NCI-H128 (cell line): ENCODE measurements around the gene MACROD2.

Experiments used
- DNase-seq: peaks from one replicate; lab custom pipeline; 2025; ENCODE audit not compliant: unreplicated experiment; lab: John Stamatoyannopoulos, UW

The MACROD2 gene

DNA sequence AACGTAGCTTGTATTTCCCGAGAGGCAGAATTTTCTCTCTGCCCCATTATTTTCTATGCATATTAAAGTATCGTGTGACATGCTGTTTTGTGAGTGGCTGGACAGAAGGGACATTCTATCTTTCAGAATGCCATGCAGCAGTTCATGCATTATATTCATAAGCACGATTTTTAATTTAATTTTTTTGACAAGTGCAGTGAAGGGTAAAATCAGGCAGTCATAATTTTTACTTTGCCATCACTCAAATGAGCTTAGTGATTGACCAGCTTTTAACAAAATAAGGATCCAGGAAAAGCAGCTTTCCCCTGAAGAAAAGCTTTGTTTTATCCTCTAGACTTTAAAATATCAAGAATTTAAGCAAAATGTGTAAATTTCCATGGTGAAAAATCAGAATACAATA is 1904.7 kb downstream of the MACROD2 start:
- no peak for DNase-seq

DNA sequence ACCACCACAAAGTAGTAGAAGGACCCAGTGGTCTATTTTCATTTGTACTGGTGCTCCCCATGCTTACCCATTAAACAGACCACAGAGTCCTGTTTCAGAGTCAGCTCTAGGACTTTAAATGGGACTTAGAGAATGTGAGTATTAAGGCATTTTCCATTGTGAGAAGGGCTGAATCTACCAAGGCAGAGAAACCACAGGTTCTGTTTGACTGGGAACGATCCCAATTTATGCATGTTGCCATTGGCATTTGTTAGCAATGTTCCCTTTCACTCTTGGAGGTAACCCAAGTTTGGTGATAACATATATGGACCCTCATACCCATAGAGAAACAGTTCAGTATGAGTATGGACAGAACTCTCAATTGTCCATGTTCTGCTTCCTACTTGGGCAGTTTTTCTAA is 1905.1 kb downstream of the MACROD2 start:
- no peak for DNase-seq

DNA sequence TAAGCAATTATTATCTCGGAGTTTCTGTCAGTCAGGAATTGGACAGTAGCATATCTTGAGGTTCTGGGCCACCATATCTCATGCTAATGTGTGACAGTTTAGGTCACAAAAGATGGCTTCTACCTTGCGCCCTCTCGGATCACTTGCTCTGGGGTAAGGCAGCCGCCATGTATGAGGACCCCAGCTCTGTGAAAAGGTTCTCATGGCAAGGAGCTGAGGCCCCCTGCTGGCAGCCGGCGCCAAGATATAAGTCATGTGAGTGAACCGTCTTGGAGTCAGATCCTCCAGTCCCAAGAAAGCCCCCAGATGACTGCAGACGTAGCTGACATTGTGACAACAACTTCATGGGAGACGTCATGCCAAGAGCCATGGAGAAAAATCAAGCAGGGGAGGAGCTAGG is 1907.2 kb downstream of the MACROD2 start:
- DNase-seq: no peak

DNA sequence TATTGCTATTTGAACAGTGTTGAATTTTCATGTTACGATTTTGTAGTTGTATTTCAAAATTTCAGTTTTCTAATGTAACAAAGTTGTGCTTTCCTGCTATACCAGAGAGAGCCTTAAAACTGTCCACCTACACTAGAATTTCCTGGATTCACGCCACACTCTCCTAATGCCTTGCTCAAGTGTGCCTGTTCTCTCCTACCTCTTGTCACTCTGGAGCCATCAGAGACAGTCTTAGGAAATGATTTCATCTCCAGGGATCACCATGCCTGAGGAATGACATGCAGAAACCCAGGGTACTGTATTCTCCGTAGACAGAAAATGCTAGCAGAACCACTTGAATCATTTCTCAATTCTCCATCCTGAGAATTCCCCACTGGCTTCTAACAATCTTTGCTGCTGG is 1910.3 kb downstream of the MACROD2 start:
- DNase-seq: no peak

DNA sequence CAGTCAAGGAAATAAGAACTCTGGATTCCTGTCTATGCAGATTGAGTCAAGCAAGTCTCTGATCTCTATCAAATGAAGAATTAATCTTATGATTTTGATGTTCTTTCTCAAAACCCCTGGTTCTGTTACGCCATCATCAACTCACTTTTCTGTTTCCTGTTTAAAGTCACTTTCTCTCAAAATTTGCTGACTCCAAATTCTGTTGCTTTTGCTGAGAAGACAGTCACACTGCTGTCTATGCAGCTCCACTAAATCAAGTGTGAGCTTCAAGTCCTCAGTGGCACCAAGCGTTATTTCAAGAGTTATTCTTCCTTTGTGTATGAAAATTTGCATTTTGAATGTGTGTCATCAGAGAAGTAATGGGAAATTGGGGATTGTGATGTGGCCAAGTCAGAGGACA is 1914.7 kb downstream of the MACROD2 start:
- DNase-seq: no peak

DNA sequence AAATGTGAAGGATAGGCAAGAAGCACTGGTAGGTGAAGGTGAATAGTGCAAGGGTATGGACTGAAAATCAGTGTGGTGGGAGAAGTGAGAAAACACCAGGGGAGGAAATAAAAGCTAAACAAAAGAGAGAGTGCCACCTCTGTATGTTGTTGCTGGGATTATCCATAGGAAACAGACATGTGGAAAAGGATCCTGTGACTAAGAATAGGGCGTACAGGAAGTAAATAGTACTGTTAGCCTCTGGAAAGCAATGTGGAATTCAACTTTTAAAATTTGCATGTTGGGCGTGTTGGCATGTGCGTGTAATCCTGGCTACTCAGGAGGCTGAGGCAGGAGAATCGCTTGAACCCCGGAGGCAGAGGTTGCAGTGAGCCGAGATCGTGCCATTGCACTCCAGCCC is 1916.3 kb downstream of the MACROD2 start:
- no peak for DNase-seq

DNA sequence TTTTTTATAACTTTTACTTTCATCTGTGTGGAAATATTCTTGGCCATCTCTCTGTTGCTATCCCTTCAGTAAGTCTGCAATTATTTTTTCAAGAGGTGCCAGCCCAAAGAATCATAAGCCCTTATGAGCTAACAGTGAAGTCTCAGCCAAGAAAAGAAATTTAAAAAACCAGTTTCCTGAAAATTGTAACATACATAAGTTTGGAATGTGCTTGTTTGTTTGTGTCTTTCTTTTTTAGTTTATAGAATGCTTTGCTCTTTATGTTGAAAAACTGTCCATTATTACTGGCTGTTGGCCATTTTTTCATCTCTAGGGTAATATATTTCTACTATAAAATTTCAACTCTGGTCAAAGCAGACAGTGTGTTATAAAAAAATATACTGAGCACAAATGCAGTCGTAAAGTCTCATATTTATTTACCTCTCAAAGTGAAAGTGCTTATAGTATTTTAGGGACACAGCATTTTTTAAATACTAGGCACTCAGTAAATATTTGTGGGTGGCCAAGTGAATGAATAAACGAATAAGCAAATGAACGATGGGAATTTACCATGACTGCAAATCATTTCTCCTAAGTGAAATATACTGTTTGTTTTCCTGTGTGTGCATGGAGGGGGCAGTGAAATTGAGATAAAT is 1918.2 kb downstream of the MACROD2 start:
- DNase-seq: no peak

DNA sequence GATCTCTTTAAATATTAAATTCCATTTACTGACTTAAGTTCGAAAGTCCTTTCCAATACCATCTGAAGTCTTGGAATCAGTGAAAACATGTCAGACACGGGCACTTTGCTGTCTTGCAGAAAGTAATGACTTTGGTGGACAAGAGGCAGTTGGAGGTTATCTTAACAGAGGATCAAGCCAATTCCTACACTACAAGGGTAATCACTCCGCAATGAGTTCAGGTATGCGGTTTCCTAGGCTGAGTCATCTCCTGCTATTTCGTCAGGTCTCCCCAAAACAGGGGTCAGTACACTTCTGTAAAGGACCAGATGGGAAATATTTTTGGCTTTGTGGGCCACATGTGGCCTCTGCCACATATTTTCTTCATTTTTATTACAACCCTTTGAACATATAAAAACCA is 1921.3 kb downstream of the MACROD2 start:
- no peak for DNase-seq

DNA sequence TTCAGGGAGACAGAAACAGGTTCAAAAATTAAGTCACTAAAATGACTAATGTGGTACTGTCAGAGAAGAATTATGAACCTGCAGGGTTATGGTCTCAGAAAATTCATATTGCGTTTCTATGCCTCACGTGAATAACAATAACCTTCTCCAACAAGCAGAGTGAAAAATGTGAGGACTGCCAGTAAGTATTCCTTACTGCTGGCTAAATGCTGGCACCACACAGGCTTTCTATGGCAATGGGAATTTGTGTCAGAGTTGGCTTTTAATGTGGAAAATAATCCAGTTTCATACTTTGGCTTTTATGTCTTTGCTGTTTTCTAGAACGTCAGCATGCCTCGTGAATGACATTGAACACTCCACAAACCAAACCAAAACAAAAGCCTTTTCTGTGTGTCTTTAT is 1922.0 kb downstream of the MACROD2 start:
- no peak for DNase-seq

DNA sequence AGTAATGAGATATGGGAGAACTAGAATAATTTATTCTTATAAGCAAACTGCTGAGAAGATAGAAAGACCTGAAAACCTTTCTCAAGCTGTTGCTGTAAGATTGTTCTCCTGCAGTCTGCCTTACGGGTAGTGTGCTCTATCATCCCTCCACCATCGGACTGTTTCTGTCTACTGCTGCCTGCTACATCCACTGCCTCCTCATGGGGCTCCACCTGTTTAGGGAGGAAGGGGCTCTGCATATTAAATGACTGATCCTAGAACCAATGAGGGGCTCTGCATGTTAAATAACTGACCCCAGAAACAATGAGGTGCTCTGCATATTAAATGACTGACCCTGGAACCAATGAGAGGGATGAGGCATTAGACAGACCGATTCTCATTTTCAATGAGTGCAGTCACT is 1923.3 kb downstream of the MACROD2 start:
- no peak for DNase-seq

DNA sequence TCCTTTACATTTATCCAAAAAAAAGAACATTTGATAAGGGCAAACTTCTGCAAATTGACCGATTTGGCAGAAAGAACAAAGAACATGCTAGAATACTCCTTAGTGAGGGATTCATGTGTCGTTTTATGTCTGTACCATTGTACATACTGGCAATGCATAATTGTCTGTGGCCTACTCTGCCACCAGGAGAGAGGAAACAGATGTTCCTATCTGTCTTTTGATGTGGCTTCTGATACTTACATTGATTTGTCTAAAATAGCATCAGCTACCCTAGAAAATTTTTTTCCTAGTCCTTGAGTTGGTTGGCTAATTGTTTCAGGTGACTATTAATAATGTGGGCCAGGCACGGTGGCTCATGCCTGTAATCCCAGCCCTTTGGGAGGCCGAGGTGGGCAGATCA is 1923.8 kb downstream of the MACROD2 start:
- no peak for DNase-seq

DNA sequence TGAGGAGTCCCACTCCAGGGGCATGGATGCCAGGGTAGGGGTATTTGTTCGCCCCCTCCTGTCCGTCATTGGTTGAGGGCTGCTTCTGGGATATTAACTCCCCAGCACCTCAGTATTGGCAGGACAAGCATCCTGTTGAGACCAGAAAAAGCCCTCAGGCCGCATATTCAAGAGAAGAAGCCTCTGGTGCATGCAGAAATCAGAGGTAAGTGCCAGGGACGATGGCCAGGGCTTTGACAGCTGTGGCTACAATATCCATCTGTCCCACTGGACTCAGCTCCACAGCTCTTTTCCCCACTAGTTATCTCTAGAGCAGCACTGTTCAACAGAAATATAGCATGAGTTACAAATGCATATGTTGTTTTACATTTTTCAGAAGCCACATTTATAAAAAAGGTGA is 1926.6 kb downstream of the MACROD2 start:
- DNase-seq: no peak

DNA sequence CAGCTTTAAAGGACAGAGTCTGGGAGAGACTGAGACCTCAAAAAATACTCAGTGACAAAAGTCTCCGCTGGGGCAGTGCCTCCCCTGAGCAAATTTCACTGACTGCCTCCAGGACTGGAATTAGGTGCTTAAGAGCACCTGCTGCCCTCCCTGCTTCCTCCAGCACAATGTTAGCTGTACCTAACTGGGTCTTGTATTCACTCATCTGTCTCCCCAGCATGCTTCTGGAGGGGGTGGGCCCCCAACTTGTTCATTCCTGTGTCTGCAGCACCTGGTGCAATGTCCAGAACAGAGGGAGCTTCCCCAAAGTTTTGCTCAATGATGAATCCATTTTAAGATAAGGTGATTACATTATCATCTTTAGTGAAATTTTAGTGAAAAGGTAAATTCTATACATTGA is 1927.2 kb downstream of the MACROD2 start:
- no peak for DNase-seq

DNA sequence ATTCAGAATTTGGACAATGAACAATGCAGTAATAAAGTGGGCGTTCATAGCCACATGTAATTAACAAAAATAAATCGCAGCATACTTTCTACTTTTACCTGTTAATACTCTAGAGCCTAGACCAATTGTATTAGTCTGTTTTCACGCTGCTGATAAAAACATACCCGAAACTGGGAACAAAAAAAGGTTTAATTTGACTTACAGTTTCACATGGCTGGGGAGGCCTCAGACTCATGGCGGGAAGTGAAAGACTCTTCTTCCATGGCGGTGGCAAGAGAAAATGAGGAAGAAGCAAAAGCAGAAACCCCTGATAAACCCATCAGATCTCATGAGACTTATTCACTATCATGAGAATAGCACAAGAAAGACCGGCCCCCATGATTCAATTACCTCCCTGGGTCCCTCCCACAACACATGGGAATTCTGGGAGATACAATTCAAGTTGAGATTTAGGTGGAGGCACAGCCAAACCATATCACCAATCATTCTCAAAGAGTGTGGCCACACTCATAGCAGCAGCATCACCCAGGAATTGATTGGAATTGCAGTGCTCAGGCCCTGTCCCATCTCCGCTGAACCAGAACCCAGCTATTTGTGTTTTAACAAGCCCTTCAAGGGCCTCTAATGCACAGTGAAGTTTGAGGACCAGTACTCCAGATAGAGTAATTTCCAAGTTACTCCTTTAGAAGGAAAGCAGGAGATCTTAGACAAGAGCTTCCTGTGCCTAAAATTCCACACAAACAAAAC is 1927.9 kb downstream of the MACROD2 start:
- DNase-seq: no peak

DNA sequence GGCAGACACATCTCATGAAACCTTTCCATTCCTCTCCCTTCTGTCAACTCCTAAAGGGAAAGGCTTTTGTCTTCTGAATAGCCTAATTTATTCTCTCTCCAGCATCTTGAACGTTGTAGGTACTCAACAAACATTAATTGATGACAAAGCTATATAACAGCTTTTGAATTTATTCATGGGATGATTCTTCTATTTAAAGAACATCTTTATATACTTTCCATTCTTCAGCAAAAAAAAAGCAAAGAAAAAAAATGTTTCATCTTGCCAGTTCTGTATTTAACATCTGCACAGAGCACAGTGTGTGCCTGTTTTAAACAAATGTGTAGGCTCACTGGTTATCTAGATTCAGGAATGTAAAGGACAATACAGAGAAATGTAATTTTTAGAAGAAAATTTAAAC is 1929.2 kb downstream of the MACROD2 start:
- no peak for DNase-seq

DNA sequence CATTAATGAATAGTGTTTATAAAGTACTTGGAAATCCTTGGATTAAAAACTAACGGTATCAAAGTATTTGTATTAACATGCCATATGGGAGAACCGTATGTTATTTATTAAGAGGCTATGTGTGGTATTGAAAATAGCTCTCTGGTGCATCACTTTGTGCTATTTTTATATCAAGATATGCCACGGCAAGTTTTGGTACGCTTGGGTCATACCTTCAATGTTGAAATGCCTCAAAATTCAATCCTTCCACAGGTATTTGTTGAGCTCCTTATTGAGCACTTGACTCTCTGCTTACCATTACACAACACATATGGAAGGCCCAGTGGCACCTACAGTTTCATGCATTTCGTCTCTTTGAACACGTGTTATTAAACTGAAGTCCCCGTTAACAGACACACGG is 1930.1 kb downstream of the MACROD2 start:
- DNase-seq: no peak

DNA sequence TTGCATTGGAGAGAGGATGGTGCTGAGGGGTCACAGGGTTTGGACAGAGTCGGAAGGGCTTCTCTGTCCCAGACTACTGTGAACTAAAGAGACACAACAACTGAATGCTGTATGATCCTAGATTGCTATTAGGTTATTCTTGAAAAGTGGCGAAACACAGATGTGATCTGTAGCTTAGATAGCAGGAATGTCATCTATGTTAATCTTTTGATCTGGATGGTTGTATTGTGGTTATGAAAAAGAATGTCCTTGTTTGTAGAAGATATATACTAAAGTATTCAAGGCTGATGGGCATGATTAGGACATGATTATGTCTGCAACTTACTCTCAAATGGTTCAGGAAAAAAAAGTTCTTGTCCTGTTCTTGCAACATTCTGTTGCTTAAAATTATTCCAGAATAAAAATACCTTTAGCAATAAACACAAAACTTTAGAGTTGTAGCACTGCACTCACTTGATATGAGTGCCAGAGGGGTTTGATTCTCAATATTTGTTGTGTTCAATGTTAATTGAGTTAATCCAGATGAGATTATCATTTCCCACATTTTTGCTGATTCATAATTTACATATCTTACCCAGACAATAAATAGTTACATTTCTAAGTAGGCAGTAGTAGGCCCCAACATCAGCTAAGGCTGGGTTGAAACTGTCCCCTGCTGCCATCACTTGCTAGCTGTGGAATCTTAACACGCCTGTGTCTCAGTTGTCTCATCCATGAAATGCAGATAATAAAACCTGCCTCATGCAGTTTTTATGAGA is 1932.8 kb downstream of the MACROD2 start:
- no peak for DNase-seq

DNA sequence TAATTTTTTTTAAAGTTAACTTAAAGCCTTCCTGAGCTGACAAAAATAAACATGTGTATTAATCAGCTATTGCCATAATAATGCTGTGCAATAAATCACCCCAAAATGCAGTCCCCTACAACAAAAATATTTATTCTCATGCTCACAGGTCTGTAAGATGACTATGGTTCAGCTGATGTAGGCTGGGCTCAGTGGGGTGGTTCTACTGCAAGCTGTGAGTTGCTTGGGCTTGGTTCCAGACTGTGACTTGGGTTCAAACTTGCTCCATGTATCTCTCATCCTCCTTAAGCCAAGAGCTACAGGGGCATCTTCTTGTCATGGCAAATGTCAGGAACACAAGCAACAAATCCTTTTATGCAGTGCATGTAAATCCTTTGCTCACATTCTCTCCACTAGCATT is 1933.6 kb downstream of the MACROD2 start:
- DNase-seq: no peak

DNA sequence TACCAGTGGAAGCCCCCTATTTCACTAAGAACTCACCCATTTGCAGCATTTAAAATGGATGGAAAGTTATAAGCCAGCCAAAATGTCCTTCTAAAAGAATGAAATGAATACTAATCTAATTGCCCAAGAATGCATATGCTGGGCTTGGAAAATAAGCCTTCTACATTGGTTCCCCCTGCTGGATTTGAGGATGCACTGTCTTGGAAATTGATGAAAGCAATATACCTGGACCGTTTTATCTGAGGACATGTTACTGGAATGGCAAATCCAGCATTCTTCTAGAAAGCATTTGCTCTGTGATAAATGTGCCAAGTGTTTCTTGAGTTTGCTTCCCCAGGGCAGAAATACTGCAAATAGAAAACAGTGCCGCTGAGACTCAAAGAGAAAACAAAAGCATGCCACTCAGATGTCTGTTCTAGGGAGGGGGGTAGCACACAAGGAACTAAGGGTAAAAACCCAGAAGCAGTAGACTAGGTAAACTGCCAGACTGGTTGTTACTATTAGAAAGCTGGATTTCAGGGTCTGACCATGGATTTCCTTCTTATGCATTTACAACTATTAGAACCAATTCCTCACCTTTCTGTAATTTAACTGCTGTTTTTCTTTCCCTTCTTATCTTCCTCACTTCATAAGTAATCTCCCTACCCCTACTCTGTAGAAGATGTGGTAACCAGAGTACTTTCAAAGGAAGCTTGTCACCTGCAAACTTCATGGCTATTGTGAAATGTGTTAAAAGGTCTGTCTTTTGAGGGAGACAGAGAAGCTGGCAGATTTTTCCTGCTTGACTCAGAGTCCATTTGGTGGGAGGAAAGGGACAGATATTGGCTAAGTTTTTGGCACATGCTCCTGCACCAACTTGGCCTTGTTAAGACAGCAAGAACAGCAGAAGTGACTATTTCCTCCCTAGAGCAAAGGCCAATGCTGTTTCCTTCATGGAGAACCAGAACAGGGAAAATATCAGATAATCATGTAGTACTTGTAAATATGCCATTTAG is 1935.3 kb downstream of the MACROD2 start:
- no peak for DNase-seq

DNA sequence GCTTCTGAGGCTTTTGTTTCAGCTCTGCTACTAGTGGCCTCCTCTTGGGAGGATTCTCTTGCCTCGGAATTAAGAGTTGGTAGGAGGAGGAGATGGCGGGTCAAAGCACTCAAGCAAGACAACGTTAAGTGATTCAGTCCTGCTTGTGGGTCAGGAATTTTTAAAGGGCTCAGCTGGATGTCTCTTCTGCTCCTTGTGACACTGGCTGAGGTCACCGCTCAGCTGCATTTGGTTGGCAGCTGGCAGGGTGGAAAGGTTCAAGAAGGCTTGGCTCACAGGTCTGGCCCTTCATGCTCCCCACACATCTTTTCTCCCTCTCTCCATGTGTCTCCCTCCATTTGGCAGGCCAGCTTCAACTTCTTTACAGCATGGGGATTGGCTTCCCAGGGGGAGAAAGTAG is 1936.6 kb downstream of the MACROD2 start:
- no peak for DNase-seq

DNA sequence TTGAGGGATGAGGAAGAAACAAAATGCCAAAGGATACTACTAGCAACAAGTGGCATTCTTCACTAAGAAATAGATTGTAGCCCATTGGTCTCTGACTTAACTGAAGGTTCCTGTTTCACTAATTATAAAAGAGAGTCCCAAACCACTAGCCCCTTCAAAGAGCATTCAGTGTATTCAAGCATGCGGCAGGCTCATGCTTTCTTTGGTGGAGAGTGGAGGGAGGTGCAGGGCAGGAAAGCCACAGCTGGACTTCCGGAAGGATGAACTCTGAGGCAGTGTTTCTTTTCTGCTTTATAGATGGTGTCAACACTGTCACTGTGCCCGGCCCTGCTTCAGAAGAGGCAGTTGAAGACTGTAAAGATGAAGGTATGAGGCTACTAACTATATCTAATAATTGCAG is 1941.9 kb downstream of the MACROD2 start:
- no peak for DNase-seq
